RWPE2 (cell line): ENCODE data around the gene ASIC1.

Experiments used
- ATAC-seq: fragments of 200-7000 bp; cut with Tn5 transposase; 3 replicates; pipeline ENCODE4 v1.9.1; 2021; ENCODE audit warnings: low read depth
- DNase-seq: peaks from one replicate; pipeline ENCODE4 v3.0.0-alpha.2; 2020; ENCODE audit warnings: low spot score
- H3K27ac ChIP-seq: fragments of 450-650 bp; 2 replicates; pipeline ENCODE4 v1.5.1; 2017; ENCODE audit warnings: mild to moderate bottlenecking; ENCODE audit not compliant: poor library complexity, severe bottlenecking
- H3K27me3 ChIP-seq: fragments of 250-450 bp; sonication (Bioruptor Pico); 2 replicates; pipeline ENCODE4 v1.5.1; 2021; ENCODE audit warnings: mild to moderate bottlenecking, moderate library complexity; ENCODE audit not compliant: insufficient read depth, poor library complexity, severe bottlenecking
- H3K36me3 ChIP-seq: fragments of 250-450 bp; sonication (Bioruptor Pico); 2 replicates; pipeline ENCODE4 v1.5.1; 2020; ENCODE audit warnings: low read depth, mild to moderate bottlenecking, moderate library complexity
- H3K4me1 ChIP-seq: fragments of 250-450 bp; sonication (Bioruptor Pico); 2 replicates; pipeline ENCODE4 v1.5.1; 2021; ENCODE audit warnings: mild to moderate bottlenecking, moderate library complexity; ENCODE audit not compliant: insufficient read depth, poor library complexity, severe bottlenecking
- H3K4me3 ChIP-seq: fragments of 250-450 bp; sonication (Bioruptor Pico); 2 replicates; pipeline ENCODE4 v1.5.1; 2021; ENCODE audit warnings: mild to moderate bottlenecking, moderate library complexity; ENCODE audit not compliant: severe bottlenecking
- H3K9me3 ChIP-seq: fragments of 250-450 bp; sonication (Bioruptor Pico); 2 replicates; pipeline ENCODE4 v1.5.1; 2021; ENCODE audit warnings: mild to moderate bottlenecking, moderate library complexity; ENCODE audit not compliant: severe bottlenecking
- CTCF ChIP-seq: fragments of 450-650 bp; IDR thresholded peaks from one replicate; pipeline ENCODE4 v1.5.1; 2017; ENCODE audit warnings: mild to moderate bottlenecking, moderate library complexity; ENCODE audit not compliant: poor library complexity, severe bottlenecking

Gene ASIC1

GRCh38 chr12:50055831-50056638 lies 1.4 kb upstream of the ASIC1 start:
- DNase-seq (peak; percentile 55), ATAC-seq (peak; percentile 58)
- no peaks in the 10 kb centered on the region for H3K36me3 ChIP-seq
- TF ChIP-seq CTCF = peak; percentile 95
- H3K27ac ChIP-seq = no peak overlapping the region
- no peaks in the 10 kb centered on the region for H3K9me3 ChIP-seq
- H3K4me3 ChIP-seq = no peak overlapping the region
- H3K4me1 ChIP-seq = peaks cover 6% of the 10 kb centered on the region
- H3K27me3 ChIP-seq = no peaks in the 10 kb centered on the region

- no peaks in the 10 kb centered on the region for H3K36me3 ChIP-seq
- no peak for TF ChIP-seq CTCF
- DNase-seq (no peak), ATAC-seq (no peak)
- no peaks in the 10 kb centered on the region for H3K9me3 ChIP-seq
- peak overlapping the region; percentile 47 for H3K4me3 ChIP-seq
- no peak overlapping the region for H3K27ac ChIP-seq
- H3K27me3 ChIP-seq = no peaks in the 10 kb centered on the region
- H3K4me1 ChIP-seq = peaks cover 6% of the 10 kb centered on the region
These were observed 788 bp upstream of the ASIC1 start for GRCh38 chr12:50056639-50056976.

- Histone ChIP-seq H3K27me3 (no peaks in the 10 kb centered on the region), H3K9me3 (no peaks in the 10 kb centered on the region), H3K36me3 (no peaks in the 10 kb centered on the region), H3K4me3 (peak overlapping the region; percentile 47), H3K4me1 (peaks cover 10% of the 10 kb centered on the region), H3K27ac (no peak overlapping the region)
- DNase-seq (peak; percentile 40), ATAC-seq (no peak)
- TF ChIP-seq CTCF = no peak
These were observed 687 bp downstream of the ASIC1 start for GRCh38 chr12:50057896-50058670.

GRCh38 chr12:50058743-50059312 lies 1.4 kb downstream of the ASIC1 start:
- no peak for ATAC-seq
- TF ChIP-seq CTCF = no peak
- H3K4me3 ChIP-seq = no peak overlapping the region
- H3K9me3 ChIP-seq = no peaks in the 10 kb centered on the region
- H3K4me1 ChIP-seq = peaks cover 10% of the 10 kb centered on the region
- H3K27ac ChIP-seq = no peak overlapping the region
- DNase-seq = peak; percentile 47
- no peaks in the 10 kb centered on the region for H3K27me3 ChIP-seq
- H3K36me3 ChIP-seq = no peaks in the 10 kb centered on the region
